Measurements from ENCODE around the gene LENEP.

GRCh38 chr1:154998818-154999570 is 5.6 kb downstream of the LENEP start:
- TF ChIP-seq POLR2AphosphoS5 (IDR thresholded peaks at IDR 0.05; ENCODE audit: low read depth, low read length), result peak; percentile 71; the same call in 1 of the 2 replicates
- TF ChIP-seq TAF1 (IDR thresholded peaks at IDR 0.05; ENCODE audit: low read depth, low read length), result peak; percentile 51; the same call in 1 of the 2 replicates
- TF ChIP-seq POLR2A (IDR thresholded peaks at IDR 0.05; ENCODE audit: low read depth, low read length), result peak; percentile 73

Data from GM12891 (cell line).